ENCODE results near the gene SNX25. TPM values are rescaled to one million over a fixed set of nuclear protein-coding genes. Genes with fewer than 3 reads are reported as not detected.
A peak's percentile ranks its signal among the peaks of the same experiment; 100 is the strongest.

Gene SNX25
- total and polyA plus RNA-seq, 2 of the 13 experiments (the other 11 are each of a cell fraction or from before 2014, with no cell fraction given) = 23.4 to 23.5 TPM

DNA sequence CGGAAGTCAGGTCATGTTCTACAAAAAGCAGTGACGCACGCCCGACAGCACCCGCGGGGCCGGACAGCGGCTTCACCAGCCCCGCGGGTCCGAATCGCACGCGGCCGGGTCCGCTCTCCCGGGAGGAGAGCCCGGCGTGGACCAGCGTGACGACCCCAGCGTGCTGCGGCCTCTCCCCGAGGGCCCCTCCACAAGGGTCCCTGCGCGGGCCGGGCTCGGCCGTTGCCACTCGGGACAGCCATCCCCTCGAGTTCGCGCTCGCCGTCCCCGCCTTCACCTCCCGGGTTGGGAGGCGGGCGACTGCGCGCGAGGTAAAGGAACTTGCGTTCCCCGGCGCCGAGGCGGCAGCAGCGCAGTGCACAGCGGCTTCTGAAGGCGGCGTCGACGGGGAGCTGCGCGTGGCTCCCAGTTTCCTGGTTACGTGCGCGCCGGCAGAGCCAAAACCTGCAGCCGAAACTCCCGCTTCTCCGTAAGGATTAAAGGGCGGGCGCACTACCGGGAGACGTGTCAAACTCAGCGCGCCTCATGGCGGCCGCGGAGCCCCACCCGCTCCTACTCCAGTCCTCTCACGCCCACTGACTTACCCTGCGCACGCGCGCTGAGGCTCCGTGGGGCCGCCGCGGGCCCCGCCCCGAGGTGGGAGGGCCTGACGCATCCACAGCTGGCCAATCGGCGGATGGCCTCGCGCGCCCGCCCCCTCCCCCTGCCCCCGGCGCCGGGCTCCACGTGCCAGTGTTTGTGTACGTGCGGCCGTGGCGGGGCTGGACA, 186.7 kb downstream of the SNX25 start (continued):
- peak; percentile 41; the same call in 1 of the 2 replicates for TF ChIP-seq ZNF792 (CRISPR knock-in tag; IDR thresholded peaks at IDR 0.05)
- TF ChIP-seq RFXANK (CRISPR knock-in tag; IDR thresholded peaks at IDR 0.05) = peak; percentile 84; the same call in 1 of the 2 replicates
- TF ChIP-seq ZNF740 (CRISPR knock-in tag; IDR thresholded peaks at IDR 0.05) = peak; percentile 54; the same call in 1 of the 2 replicates
- no peak for TF ChIP-seq PRDM4 (CRISPR knock-in tag; IDR thresholded peaks at IDR 0.05; ENCODE audit: borderline replicate concordance)
- peak; percentile 92; the same call in 1 of the 2 replicates for TF ChIP-seq ZNF615 (CRISPR knock-in tag; IDR thresholded peaks at IDR 0.05; ENCODE audit: borderline replicate concordance)
- TF ChIP-seq, protein P1, sequence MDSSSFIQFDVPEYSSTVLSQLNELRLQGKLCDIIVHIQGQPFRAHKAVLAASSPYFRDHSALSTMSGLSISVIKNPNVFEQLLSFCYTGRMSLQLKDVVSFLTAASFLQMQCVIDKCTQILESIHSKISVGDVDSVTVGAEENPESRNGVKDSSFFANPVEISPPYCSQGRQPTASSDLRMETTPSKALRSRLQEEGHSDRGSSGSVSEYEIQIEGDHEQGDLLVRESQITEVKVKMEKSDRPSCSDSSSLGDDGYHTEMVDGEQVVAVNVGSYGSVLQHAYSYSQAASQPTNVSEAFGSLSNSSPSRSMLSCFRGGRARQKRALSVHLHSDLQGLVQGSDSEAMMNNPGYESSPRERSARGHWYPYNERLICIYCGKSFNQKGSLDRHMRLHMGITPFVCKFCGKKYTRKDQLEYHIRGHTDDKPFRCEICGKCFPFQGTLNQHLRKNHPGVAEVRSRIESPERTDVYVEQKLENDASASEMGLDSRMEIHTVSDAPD (CRISPR knock-in tag; IDR thresholded peaks at IDR 0.05) = peak; percentile 97
- 0 out of 2 replicates have a peak, but pooled peaks have one; percentile 60 for TF ChIP-seq AKAP8 (CRISPR knock-in tag; IDR thresholded peaks at IDR 0.05)
- no peak for TF ChIP-seq GATA4 (IDR thresholded peaks at IDR 0.05; ENCODE audit: borderline replicate concordance, low read depth)
- TF ChIP-seq SETDB1 (CRISPR knock-in tag; IDR thresholded peaks at IDR 0.05; ENCODE audit: borderline replicate concordance) = no peak; the same call in 1 of the 2 replicates
- peak; percentile 67 for TF ChIP-seq PHF8 (CRISPR knock-in tag; IDR thresholded peaks at IDR 0.05)
- no peak for TF ChIP-seq SOX6 (IDR thresholded peaks at IDR 0.05)
- TF ChIP-seq SOX6 (CRISPR knock-in tag; IDR thresholded peaks at IDR 0.05) = no peak; the same call in 1 of the 2 replicates
- peak; percentile 83 for TF ChIP-seq XBP1 (CRISPR knock-in tag; IDR thresholded peaks at IDR 0.05)
- peak; percentile 82; the same call in 1 of the 2 replicates for TF ChIP-seq ZNF124 (CRISPR knock-in tag; IDR thresholded peaks at IDR 0.05)
- peak; percentile 97 for TF ChIP-seq ZNF737 (CRISPR knock-in tag; IDR thresholded peaks at IDR 0.05; ENCODE audit: borderline replicate concordance)
- TF ChIP-seq KAT8 (CRISPR knock-in tag; IDR thresholded peaks at IDR 0.05) = peak; percentile 82; the same call in 1 of the 2 replicates
- TF ChIP-seq, protein P2, sequence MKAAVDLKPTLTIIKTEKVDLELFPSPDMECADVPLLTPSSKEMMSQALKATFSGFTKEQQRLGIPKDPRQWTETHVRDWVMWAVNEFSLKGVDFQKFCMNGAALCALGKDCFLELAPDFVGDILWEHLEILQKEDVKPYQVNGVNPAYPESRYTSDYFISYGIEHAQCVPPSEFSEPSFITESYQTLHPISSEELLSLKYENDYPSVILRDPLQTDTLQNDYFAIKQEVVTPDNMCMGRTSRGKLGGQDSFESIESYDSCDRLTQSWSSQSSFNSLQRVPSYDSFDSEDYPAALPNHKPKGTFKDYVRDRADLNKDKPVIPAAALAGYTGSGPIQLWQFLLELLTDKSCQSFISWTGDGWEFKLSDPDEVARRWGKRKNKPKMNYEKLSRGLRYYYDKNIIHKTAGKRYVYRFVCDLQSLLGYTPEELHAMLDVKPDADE (CRISPR knock-in tag; IDR thresholded peaks at IDR 0.05) = peak; percentile 96
- peak; percentile 82 for TF ChIP-seq SAFB2 (CRISPR knock-in tag; IDR thresholded peaks at IDR 0.05; ENCODE audit: borderline replicate concordance, low read depth)
- TF ChIP-seq ZFP90 (CRISPR knock-in tag; IDR thresholded peaks at IDR 0.05; ENCODE audit: borderline replicate concordance) = peak; percentile 90; the same call in 1 of the 2 replicates
- TF ChIP-seq, protein P3, sequence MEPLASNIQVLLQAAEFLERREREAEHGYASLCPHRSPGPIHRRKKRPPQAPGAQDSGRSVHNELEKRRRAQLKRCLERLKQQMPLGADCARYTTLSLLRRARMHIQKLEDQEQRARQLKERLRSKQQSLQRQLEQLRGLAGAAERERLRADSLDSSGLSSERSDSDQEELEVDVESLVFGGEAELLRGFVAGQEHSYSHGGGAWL (CRISPR knock-in tag; IDR thresholded peaks at IDR 0.05) = peak; percentile 97
- peak; percentile 97 for TF ChIP-seq ERF (CRISPR knock-in tag; IDR thresholded peaks at IDR 0.05)
- TF ChIP-seq SMAD3 (CRISPR knock-in tag; IDR thresholded peaks at IDR 0.05) = peak; percentile 26; the same call in 1 of the 2 replicates
- TF ChIP-seq FOSL1 (CRISPR knock-in tag; IDR thresholded peaks at IDR 0.05; ENCODE audit: borderline replicate concordance) = 0 out of 2 replicates have a peak, but pooled peaks have one; percentile 42
- TF ChIP-seq ZNF350 (CRISPR knock-in tag; IDR thresholded peaks at IDR 0.05; ENCODE audit: borderline replicate concordance, low read depth) = peak; percentile 79
- TF ChIP-seq ZNF34 (CRISPR knock-in tag; IDR thresholded peaks at IDR 0.05; ENCODE audit: borderline replicate concordance) = no peak
